SK-N-MC (cell line): ENCODE data around the gene ERCC6L.

Experiments
- DNase-seq: peaks from one replicate; pipeline ENCODE4 v3.0.0-alpha.2; 2011; ENCODE audit warnings: low read depth, low spot score
- H3K27ac ChIP-seq: fragments of 200-600 bp; sonication (generic); 2 replicates; pipeline ENCODE4 v1.5.1; 2016; ENCODE audit warnings: mixed run types
- H3K36me3 ChIP-seq: fragments of 200-600 bp; sonication (generic); 2 replicates; pipeline ENCODE4 v1.6.1; 2017; ENCODE audit warnings: antibody characterized with exemption, low read length, mixed read lengths; ENCODE audit not compliant: insufficient read depth
- H3K4me3 ChIP-seq: fragments of 200-600 bp; sonication (generic); 2 replicates; pipeline ENCODE4 v1.5.1; 2016
- H3K9ac ChIP-seq: fragments of 200-600 bp; sonication (generic); 2 replicates; pipeline ENCODE4 v1.8.0; 2017; ENCODE audit warnings: mixed run types, mixed read lengths; ENCODE audit not compliant: insufficient read length
- H3K9me3 ChIP-seq: fragments of 200-600 bp; sonication (generic); 2 replicates; pipeline ENCODE4 v1.6.1; 2017; ENCODE audit warnings: low read depth, mild to moderate bottlenecking, antibody characterized with exemption, low read length, moderate library complexity, mixed read lengths
- EZH2 ChIP-seq: fragments of 200-600 bp; sonication (generic); IDR thresholded peaks from one replicate; pipeline ENCODE4 v1.6.1; 2017; ENCODE audit warnings: antibody characterized with exemption
- FOXP2 ChIP-seq: optimal IDR thresholded peaks from 2 replicates; pipeline ENCODE3; 2011; ENCODE audit warnings: mild to moderate bottlenecking, moderate library complexity; ENCODE audit not compliant: insufficient read depth; ENCODE audit errors: extremely low read length, control extremely low read depth
- POLR2AphosphoS5 ChIP-seq: IDR thresholded peaks from 2 replicates; pipeline ENCODE4 v1.6.1; 2012; ENCODE audit warnings: mild to moderate bottlenecking, low read depth, low read length, borderline replicate concordance

Gene ERCC6L

GRCh38 chrX:72169008-72169728, 69.7 kb downstream of the ERCC6L start:
- H3K27ac ChIP-seq = no peak overlapping the region
- no peak overlapping the region for H3K9ac ChIP-seq
- no peak for DNase-seq
- no peaks in the 10 kb centered on the region for H3K9me3 ChIP-seq
- TF ChIP-seq FOXP2 (no peak), POLR2AphosphoS5 (no peak), EZH2 (no peak)
- H3K36me3 ChIP-seq = no peaks in the 10 kb centered on the region
- H3K4me3 ChIP-seq = no peak overlapping the region

DNA sequence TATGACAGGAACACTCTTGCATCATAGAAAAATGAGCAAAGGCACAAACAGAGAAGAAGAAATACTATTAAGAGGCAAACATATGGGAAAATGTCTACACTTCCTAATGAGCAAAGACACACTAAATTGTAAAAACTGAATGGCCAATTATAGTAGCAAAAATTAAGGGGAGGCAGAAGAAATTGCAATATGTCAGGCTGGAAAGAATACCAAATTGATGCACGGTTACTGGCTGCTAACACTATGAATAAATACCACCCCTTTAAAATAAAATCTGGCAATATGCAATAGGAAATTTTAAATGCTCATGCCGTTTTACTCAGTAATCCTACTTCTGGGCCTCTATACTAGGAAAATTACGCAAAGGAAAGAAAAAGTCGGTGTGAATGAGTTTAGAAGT, 73.3 kb downstream of the ERCC6L start:
- H3K9ac ChIP-seq = no peak overlapping the region
- no peak overlapping the region for H3K27ac ChIP-seq
- no peaks in the 10 kb centered on the region for H3K9me3 ChIP-seq
- H3K4me3 ChIP-seq = no peak overlapping the region
- DNase-seq = no peak
- no peaks in the 10 kb centered on the region for H3K36me3 ChIP-seq
- TF ChIP-seq POLR2AphosphoS5 (no peak), FOXP2 (no peak), EZH2 (no peak)

DNA sequence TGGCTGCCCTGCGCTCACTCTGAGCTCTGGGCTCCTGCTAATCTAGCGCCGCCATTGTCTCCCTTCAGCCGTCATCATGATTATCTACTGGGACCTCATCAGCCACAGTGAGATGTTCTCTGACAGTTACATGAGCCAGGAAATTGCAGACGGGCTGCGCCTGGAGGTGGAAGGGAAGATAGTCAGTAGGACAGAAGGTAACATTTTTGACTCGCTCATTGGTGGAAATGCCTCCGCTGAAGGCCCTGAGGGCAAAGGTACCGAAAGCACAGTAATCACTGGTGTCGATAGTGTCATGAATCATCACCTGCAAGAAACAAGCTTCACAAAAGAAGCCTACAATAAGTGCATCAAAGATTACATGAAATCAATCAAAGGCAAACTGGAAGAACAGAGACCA, 79.1 kb downstream of the ERCC6L start:
- no peak for TF ChIP-seq POLR2AphosphoS5
- no peak for TF ChIP-seq EZH2
- no peak for TF ChIP-seq FOXP2
- H3K4me3 ChIP-seq = no peak overlapping the region
- H3K9me3 ChIP-seq = no peaks in the 10 kb centered on the region
- no peak overlapping the region for H3K9ac ChIP-seq
- no peaks in the 10 kb centered on the region for H3K36me3 ChIP-seq
- no peak overlapping the region for H3K27ac ChIP-seq
- DNase-seq = no peak

DNA sequence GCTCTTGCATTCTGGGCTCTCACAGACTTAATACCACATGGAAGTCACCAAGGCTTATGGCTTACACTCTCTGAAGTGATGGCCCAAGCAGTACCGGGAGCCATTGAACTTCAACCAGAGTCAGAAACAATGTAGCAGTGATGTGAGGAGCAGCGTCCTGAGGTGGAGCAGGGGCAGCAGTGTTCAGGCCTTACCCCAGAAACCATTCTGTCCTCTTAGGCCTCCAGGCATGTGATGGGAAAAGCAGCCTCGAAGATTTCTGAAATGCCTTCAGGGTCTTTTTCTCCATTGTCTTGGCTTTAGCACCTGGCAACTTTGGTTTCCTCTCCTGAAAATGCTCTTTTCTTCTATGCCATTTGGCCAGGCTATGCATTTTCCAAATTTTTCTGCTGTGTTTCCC, 80.1 kb downstream of the ERCC6L start:
- H3K27ac ChIP-seq = no peak overlapping the region
- H3K4me3 ChIP-seq = no peak overlapping the region
- no peaks in the 10 kb centered on the region for H3K9me3 ChIP-seq

More for the DNA sequence above, 80.1 kb downstream of the ERCC6L start:
- TF ChIP-seq POLR2AphosphoS5 = no peak
- TF ChIP-seq FOXP2 = no peak
- TF ChIP-seq EZH2 = no peak
- no peaks in the 10 kb centered on the region for H3K36me3 ChIP-seq
- DNase-seq = no peak
- H3K9ac ChIP-seq = no peak overlapping the region
